Panc1 (cell line): ENCODE data around the gene USP32. TPM values are rescaled to one million over a fixed set of nuclear protein-coding genes. Genes with fewer than 3 reads are reported as not detected.
A peak's percentile ranks its signal among the peaks of the same experiment; 100 is the strongest.

Experiments used
- ATAC-seq: fragments of 200-7000 bp; cut with Tn5 transposase; 2 replicates; pipeline ENCODE4 v1.9.1; 2020; ENCODE audit warnings: mild to moderate bottlenecking, moderate library complexity
- BruUV-seq: library from RNA; stranded (reverse); fragments of 400-500 nt; replicated peaks from 2 replicates; lab custom pipeline; 2021; lab: Mats Ljungman, UMichigan
- CTCF ChIA-PET: fragments of 300-600 bp; sonication (Branson Sonifier 250); formaldehyde crosslinking; loops from one replicate; lab custom pipeline; 2022; ENCODE audit warnings: antibody characterized with exemption; lab: Charles Lee
- POLR2A ChIA-PET: fragments of 300-600 bp; sonication (Branson Sonifier 250); formaldehyde crosslinking; loops from one replicate; lab custom pipeline; 2022; ENCODE audit warnings: antibody characterized with exemption; lab: Charles Lee
- DNase-seq: peaks from one replicate; pipeline ENCODE4 v3.0.0-alpha.2; 2010; ENCODE audit warnings: low read depth, low spot score
- H3K27ac ChIP-seq: 2 replicates; pipeline ENCODE4 v1.5.1; 2011; ENCODE audit warnings: mild to moderate bottlenecking, low read length, inconsistent platforms
- H3K27me3 ChIP-seq: fragments of 200-500 bp; sonication (Bioruptor generic); 2 replicates; pipeline ENCODE4 v1.6.0; 2014; ENCODE audit warnings: low read length, inconsistent platforms; ENCODE audit not compliant: control insufficient read depth, insufficient read depth
- H3K36me3 ChIP-seq: fragments of 200-500 bp; sonication (Bioruptor generic); 2 replicates; pipeline ENCODE4 v1.5.1; 2014; ENCODE audit warnings: inconsistent platforms, mild to moderate bottlenecking, low read length, moderate library complexity; ENCODE audit not compliant: control insufficient read depth, insufficient read depth
- H3K4me1 ChIP-seq: 2 replicates; pipeline ENCODE4 v1.5.1; 2011; ENCODE audit warnings: inconsistent platforms, mild to moderate bottlenecking, low read length, moderate library complexity; ENCODE audit not compliant: control insufficient read depth, insufficient read depth
- H3K4me3 ChIP-seq, 2 experiments: 2 replicates each; pipeline ENCODE4 v1.5.1; 2011 to 2012; ENCODE audit warnings: low read depth in 2 of 2, low read length in 2 of 2, mild to moderate bottlenecking in 2 of 2, inconsistent platforms in 1 of 2, moderate library complexity in 1 of 2
- H3K9me3 ChIP-seq: fragments of 200-500 bp; sonication (Bioruptor generic); 2 replicates; pipeline ENCODE4 v1.5.1; 2014; ENCODE audit warnings: low read depth, mild to moderate bottlenecking, inconsistent platforms, low read length, moderate library complexity; ENCODE audit not compliant: control insufficient read depth, insufficient read depth
- CTCF ChIP-seq: fragments of 450-650 bp; IDR thresholded peaks from 2 replicates; pipeline ENCODE4 v1.5.1; 2017; ENCODE audit warnings: mild to moderate bottlenecking
- POLR2AphosphoS5 ChIP-seq: IDR thresholded peaks from 2 replicates; pipeline ENCODE4 v1.6.1; 2012; ENCODE audit warnings: mild to moderate bottlenecking, low read depth, low read length, moderate library complexity
- REST ChIP-seq, 2 experiments: IDR thresholded peaks; 2 replicates each; pipeline ENCODE4 v1.6.1; 2011 to 2012; ENCODE audit warnings: low read depth in 2 of 2, control low read depth in 1 of 2, low read length in 1 of 2, mild to moderate bottlenecking in 1 of 2, moderate library complexity in 1 of 2; ENCODE audit not compliant: insufficient read depth in 1 of 2
- SIN3A ChIP-seq: IDR thresholded peaks from 2 replicates; pipeline ENCODE4 v1.6.1; 2012; ENCODE audit warnings: low read depth, mild to moderate bottlenecking, low read length, moderate library complexity, borderline replicate concordance; ENCODE audit not compliant: insufficient read depth
- TCF7L2 ChIP-seq: IDR thresholded peaks from 2 replicates; pipeline ENCODE4 v1.6.1; 2011; ENCODE audit warnings: mild to moderate bottlenecking, low read depth, low read length, inconsistent platforms
- in situ Hi-C: cut with HindIII; loops from 2 replicates; pipeline ENCODE4 v1.10.0; 2016; ENCODE audit warnings: low sequenced_read_pairs, low pct_unique_long_range_greater_than_20kb
- intact Hi-C: fragments of 100-400 bp; cut with micrococcal nuclease; formaldehyde crosslinking; loops from one replicate; pipeline ENCODE4 v1.10.0; 2022; ENCODE audit not compliant: unreplicated experiment
- total RNA-seq: library from RNA; stranded (reverse); gene quantifications from one replicate; pipeline ENCODE4 v1.2.1, GENCODE V29; 2021; ENCODE audit not compliant: unreplicated experiment

Gene USP32
- total RNA-seq, 1 experiment from 2014 or later = 45.5 TPM

GRCh38 chr17:60231691-60232090, 160.2 kb downstream of the USP32 start:
- ChIA-PET POLR2A (no interaction called here), CTCF (interaction anchor here (0.6 kb wide), 1 partner anchor 304 kb away, joined by 3 read pairs; no protein-coding TSS in a partner anchor)
- H3K4me1 ChIP-seq = no peaks in the 10 kb centered on the region
- no TSS peak for BruUV-seq
- peaks cover 6% of the 10 kb centered on the region for H3K36me3 ChIP-seq
- no peak for DNase-seq
- ATAC-seq = no peak
- TF ChIP-seq SIN3A (no peak), CTCF (no peak), REST (IDR thresholded peaks at IDR 0.05; ENCODE audit: insufficient read depth in 1 of 2, low read depth in 2 of 2, low read length in 1 of 2) (no peak), TCF7L2 (no peak), POLR2AphosphoS5 (no peak)
- H3K4me3 ChIP-seq = no peak overlapping the region
- in situ Hi-C loops = no loop called here
- H3K27me3 ChIP-seq = no peaks in the 10 kb centered on the region
- H3K9me3 ChIP-seq = no peaks in the 10 kb centered on the region
- intact Hi-C loops = no loop called here
- H3K27ac ChIP-seq = no peak overlapping the region

GRCh38 chr17:60231234-60231633, 160.7 kb downstream of the USP32 start:
- H3K36me3 ChIP-seq = peaks cover 7% of the 10 kb centered on the region
- H3K27ac ChIP-seq = no peak overlapping the region
- BruUV-seq = no TSS peak
- TF ChIP-seq POLR2AphosphoS5 (no peak), CTCF (peak; percentile 57)
- POLR2A ChIA-PET = no interaction called here
- DNase-seq (no peak), ATAC-seq (no peak)
- no peaks in the 10 kb centered on the region for H3K9me3 ChIP-seq
- CTCF ChIA-PET = no interaction called here
- H3K4me3 ChIP-seq = no peak overlapping the region
- in situ Hi-C loops (no loop called here), intact Hi-C loops (no loop called here)
- no peaks in the 10 kb centered on the region for H3K4me1 ChIP-seq
- no peaks in the 10 kb centered on the region for H3K27me3 ChIP-seq
